OCI-LY7 (cell line): ENCODE results near the gene CPXM1.

Source experiments
- EZH2phosphoT487 ChIP-seq: fragments of 200-600 bp; sonication (generic); IDR thresholded peaks from 2 replicates; pipeline ENCODE4 v1.6.1; 2018; ENCODE audit warnings: low read depth, borderline replicate concordance, mild to moderate bottlenecking, mixed run types, antibody characterized with exemption, low read length, moderate library complexity, mixed read lengths
- TF ChIP-seq, protein P1 (sequence below): fragments of 200-600 bp; sonication (generic); conservative IDR thresholded peaks from 2 replicates; pipeline ENCODE4 v1.5.1; 2014; ENCODE audit warnings: mild to moderate bottlenecking, antibody characterized with exemption, low read length, moderate library complexity, mixed read lengths

DNA sequence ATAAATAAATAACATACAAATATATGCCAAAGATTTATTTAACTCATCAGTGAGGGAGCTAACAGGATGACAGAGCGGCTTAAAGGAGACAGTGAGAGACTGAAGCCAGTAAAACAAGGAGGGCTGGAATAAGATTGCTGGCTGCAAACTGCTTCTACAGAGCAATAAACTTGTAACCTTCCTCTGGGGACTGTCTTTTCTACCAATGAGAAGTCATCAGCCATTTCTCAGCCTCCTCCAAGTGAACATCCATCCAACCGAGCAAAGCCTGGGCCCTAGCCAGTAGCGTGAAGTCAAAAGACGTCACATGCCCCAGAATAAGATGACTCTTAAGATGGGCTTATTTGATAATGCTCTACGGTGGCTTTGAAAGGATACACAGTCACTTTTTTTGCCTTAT, 42.5 kb downstream of the CPXM1 start:
- TF ChIP-seq EZH2phosphoT487 = no peak
- TF ChIP-seq, protein P1, sequence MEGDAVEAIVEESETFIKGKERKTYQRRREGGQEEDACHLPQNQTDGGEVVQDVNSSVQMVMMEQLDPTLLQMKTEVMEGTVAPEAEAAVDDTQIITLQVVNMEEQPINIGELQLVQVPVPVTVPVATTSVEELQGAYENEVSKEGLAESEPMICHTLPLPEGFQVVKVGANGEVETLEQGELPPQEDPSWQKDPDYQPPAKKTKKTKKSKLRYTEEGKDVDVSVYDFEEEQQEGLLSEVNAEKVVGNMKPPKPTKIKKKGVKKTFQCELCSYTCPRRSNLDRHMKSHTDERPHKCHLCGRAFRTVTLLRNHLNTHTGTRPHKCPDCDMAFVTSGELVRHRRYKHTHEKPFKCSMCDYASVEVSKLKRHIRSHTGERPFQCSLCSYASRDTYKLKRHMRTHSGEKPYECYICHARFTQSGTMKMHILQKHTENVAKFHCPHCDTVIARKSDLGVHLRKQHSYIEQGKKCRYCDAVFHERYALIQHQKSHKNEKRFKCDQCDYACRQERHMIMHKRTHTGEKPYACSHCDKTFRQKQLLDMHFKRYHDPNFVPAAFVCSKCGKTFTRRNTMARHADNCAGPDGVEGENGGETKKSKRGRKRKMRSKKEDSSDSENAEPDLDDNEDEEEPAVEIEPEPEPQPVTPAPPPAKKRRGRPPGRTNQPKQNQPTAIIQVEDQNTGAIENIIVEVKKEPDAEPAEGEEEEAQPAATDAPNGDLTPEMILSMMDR = no peak
